Measurements from ENCODE around the gene MARCHF10.
A peak's percentile ranks its signal among the peaks of the same experiment; 100 is the strongest.

MARCHF10 gene

GRCh38 chr17:62675260-62675659 is 132.9 kb downstream of the MARCHF10 start:
- Histone ChIP-seq H3K4me3 (ENCODE audit: severe bottlenecking) (no peak overlapping the region), H3K27ac (ENCODE audit: poor library complexity, severe bottlenecking) (no peak overlapping the region), H3K36me3 (ENCODE audit: low read depth) (no peaks in the 10 kb centered on the region), H3K27me3 (ENCODE audit: insufficient read depth, poor library complexity, severe bottlenecking) (no peaks in the 10 kb centered on the region), H3K4me1 (ENCODE audit: insufficient read depth, poor library complexity, severe bottlenecking) (peaks cover 18% of the 10 kb centered on the region), H3K9me3 (ENCODE audit: severe bottlenecking) (no peaks in the 10 kb centered on the region)
- no peak for TF ChIP-seq CTCF (IDR thresholded peaks at IDR 0.05; ENCODE audit: poor library complexity, severe bottlenecking)
- ATAC-seq (ENCODE audit: low read depth) (no peak), DNase-seq (ENCODE audit: low spot score) (no peak)

GRCh38 chr17:62674841-62675240 is 133.3 kb downstream of the MARCHF10 start:
- Histone ChIP-seq H3K9me3 (ENCODE audit: severe bottlenecking) (no peaks in the 10 kb centered on the region), H3K4me3 (ENCODE audit: severe bottlenecking) (no peak overlapping the region), H3K36me3 (ENCODE audit: low read depth) (no peaks in the 10 kb centered on the region), H3K27ac (ENCODE audit: poor library complexity, severe bottlenecking) (no peak overlapping the region), H3K4me1 (ENCODE audit: insufficient read depth, poor library complexity, severe bottlenecking) (peaks cover 22% of the 10 kb centered on the region), H3K27me3 (ENCODE audit: insufficient read depth, poor library complexity, severe bottlenecking) (no peaks in the 10 kb centered on the region)
- TF ChIP-seq CTCF (IDR thresholded peaks at IDR 0.05; ENCODE audit: poor library complexity, severe bottlenecking), result no peak
- DNase-seq (ENCODE audit: low spot score) (peak; percentile 51), ATAC-seq (ENCODE audit: low read depth) (no peak)

GRCh38 chr17:62674363-62674739 is 133.8 kb downstream of the MARCHF10 start:
- H3K27me3 ChIP-seq (ENCODE audit: insufficient read depth, poor library complexity, severe bottlenecking), result no peaks in the 10 kb centered on the region

GRCh38 chr17:62673614-62674362 is 134.3 kb downstream of the MARCHF10 start:
- Histone ChIP-seq H3K4me1 (ENCODE audit: insufficient read depth, poor library complexity, severe bottlenecking) (peaks cover 31% of the 10 kb centered on the region), H3K27me3 (ENCODE audit: insufficient read depth, poor library complexity, severe bottlenecking) (no peaks in the 10 kb centered on the region), H3K36me3 (ENCODE audit: low read depth) (no peaks in the 10 kb centered on the region), H3K9me3 (ENCODE audit: severe bottlenecking) (no peaks in the 10 kb centered on the region), H3K4me3 (ENCODE audit: severe bottlenecking) (no peak overlapping the region), H3K27ac (ENCODE audit: poor library complexity, severe bottlenecking) (no peak overlapping the region)
- no peak for TF ChIP-seq CTCF (IDR thresholded peaks at IDR 0.05; ENCODE audit: poor library complexity, severe bottlenecking)
- ATAC-seq (ENCODE audit: low read depth) (no peak), DNase-seq (ENCODE audit: low spot score) (peak; percentile 53)

More at GRCh38 chr17:62674363-62674739, 133.8 kb downstream of the MARCHF10 start:
- H3K36me3 ChIP-seq (ENCODE audit: low read depth), result no peaks in the 10 kb centered on the region
- no peak overlapping the region for H3K4me3 ChIP-seq (ENCODE audit: severe bottlenecking)
- no peak overlapping the region for H3K27ac ChIP-seq (ENCODE audit: poor library complexity, severe bottlenecking)
- no peak for TF ChIP-seq CTCF (IDR thresholded peaks at IDR 0.05; ENCODE audit: poor library complexity, severe bottlenecking)
- peaks cover 26% of the 10 kb centered on the region for H3K4me1 ChIP-seq (ENCODE audit: insufficient read depth, poor library complexity, severe bottlenecking)
- no peak for ATAC-seq (ENCODE audit: low read depth)
- no peaks in the 10 kb centered on the region for H3K9me3 ChIP-seq (ENCODE audit: severe bottlenecking)
- no peak for DNase-seq (ENCODE audit: low spot score)

GRCh38 chr17:62672957-62673356 is 135.2 kb downstream of the MARCHF10 start:
- TF ChIP-seq CTCF (IDR thresholded peaks at IDR 0.05; ENCODE audit: poor library complexity, severe bottlenecking), result no peak
- no peaks in the 10 kb centered on the region for H3K9me3 ChIP-seq (ENCODE audit: severe bottlenecking)
- H3K4me1 ChIP-seq (ENCODE audit: insufficient read depth, poor library complexity, severe bottlenecking), result peaks cover 39% of the 10 kb centered on the region
- H3K36me3 ChIP-seq (ENCODE audit: low read depth), result no peaks in the 10 kb centered on the region
- no peaks in the 10 kb centered on the region for H3K27me3 ChIP-seq (ENCODE audit: insufficient read depth, poor library complexity, severe bottlenecking)
- ATAC-seq (ENCODE audit: low read depth) (no peak), DNase-seq (ENCODE audit: low spot score) (no peak)
- H3K4me3 ChIP-seq (ENCODE audit: severe bottlenecking), result no peak overlapping the region
- H3K27ac ChIP-seq (ENCODE audit: poor library complexity, severe bottlenecking), result no peak overlapping the region

All from RWPE2 (cell line).